ENCODE measurements around the gene APBB2. TPM values are rescaled to one million over a fixed set of nuclear protein-coding genes. Genes with fewer than 3 reads are reported as not detected.

The APBB2 gene
- total RNA-seq, 2 donors from 2014 or later, result 56.1 to 64.8 TPM

- H3K27ac Mint-ChIP-seq, result peak overlapping the region; percentile 42
Observed at GRCh38 chr4:40844261-40844660, 370.1 kb downstream of the APBB2 start.

GRCh38 chr4:40843696-40844095, 370.6 kb downstream of the APBB2 start:
- Histone ChIP-seq H3K27ac (ENCODE audit: low read depth, low read length) (no peak overlapping the region), H3K9ac (ENCODE audit: extremely low read depth, low read length, poor library complexity, severe bottlenecking) (no peak overlapping the region), H3K4me1 (ENCODE audit: control insufficient read depth, insufficient read depth, low read length) (no peaks in the 10 kb centered on the region), H3K9me3 (ENCODE audit: control insufficient read depth, low read length) (no peaks in the 10 kb centered on the region), H3K27me3 (ENCODE audit: control insufficient read depth, insufficient read depth, low read length, poor library complexity, severe bottlenecking) (no peaks in the 10 kb centered on the region), H3K4me3 (ENCODE audit: low read length) (no peak overlapping the region), H3K36me3 (ENCODE audit: control insufficient read depth, insufficient read depth, low read length) (no peaks in the 10 kb centered on the region)
- no peak overlapping the region for H3K4me3 Mint-ChIP-seq
- peak overlapping the region; percentile 42 for H3K27ac Mint-ChIP-seq
- H3K4me1 Mint-ChIP-seq, result peaks cover 24% of the 10 kb centered on the region
- H3K9me3 Mint-ChIP-seq, result no peaks in the 10 kb centered on the region
- no peaks in the 10 kb centered on the region for H3K27me3 Mint-ChIP-seq (ENCODE audit: insufficient read depth)
- H3K36me3 Mint-ChIP-seq (ENCODE audit: low read depth), result peaks cover 7% of the 10 kb centered on the region
- peak; percentile 64 for DNase-seq
- TF ChIP-seq, protein P1, sequence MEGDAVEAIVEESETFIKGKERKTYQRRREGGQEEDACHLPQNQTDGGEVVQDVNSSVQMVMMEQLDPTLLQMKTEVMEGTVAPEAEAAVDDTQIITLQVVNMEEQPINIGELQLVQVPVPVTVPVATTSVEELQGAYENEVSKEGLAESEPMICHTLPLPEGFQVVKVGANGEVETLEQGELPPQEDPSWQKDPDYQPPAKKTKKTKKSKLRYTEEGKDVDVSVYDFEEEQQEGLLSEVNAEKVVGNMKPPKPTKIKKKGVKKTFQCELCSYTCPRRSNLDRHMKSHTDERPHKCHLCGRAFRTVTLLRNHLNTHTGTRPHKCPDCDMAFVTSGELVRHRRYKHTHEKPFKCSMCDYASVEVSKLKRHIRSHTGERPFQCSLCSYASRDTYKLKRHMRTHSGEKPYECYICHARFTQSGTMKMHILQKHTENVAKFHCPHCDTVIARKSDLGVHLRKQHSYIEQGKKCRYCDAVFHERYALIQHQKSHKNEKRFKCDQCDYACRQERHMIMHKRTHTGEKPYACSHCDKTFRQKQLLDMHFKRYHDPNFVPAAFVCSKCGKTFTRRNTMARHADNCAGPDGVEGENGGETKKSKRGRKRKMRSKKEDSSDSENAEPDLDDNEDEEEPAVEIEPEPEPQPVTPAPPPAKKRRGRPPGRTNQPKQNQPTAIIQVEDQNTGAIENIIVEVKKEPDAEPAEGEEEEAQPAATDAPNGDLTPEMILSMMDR (conservative IDR thresholded peaks at IDR 0.05), result peak; percentile 61
- WGBS, 2 experiments (ENCODE audit: insufficient coverage in 1 of 2, insufficient read length in 1 of 2), result 63% methylated on average over 1 of the region's 1 CpG; no CpG with 5 or more reads in 1 of the 2 experiments

More at GRCh38 chr4:40844261-40844660, 370.1 kb downstream of the APBB2 start:
- peaks cover 7% of the 10 kb centered on the region for H3K36me3 Mint-ChIP-seq (ENCODE audit: low read depth)
- H3K27ac ChIP-seq (ENCODE audit: low read depth, low read length), result no peak overlapping the region
- no peaks in the 10 kb centered on the region for H3K27me3 Mint-ChIP-seq (ENCODE audit: insufficient read depth)
- no peaks in the 10 kb centered on the region for H3K9me3 Mint-ChIP-seq
- DNase-seq, result no peak
- no peak overlapping the region for H3K9ac ChIP-seq (ENCODE audit: extremely low read depth, low read length, poor library complexity, severe bottlenecking)
- H3K4me1 Mint-ChIP-seq, result peaks cover 30% of the 10 kb centered on the region
- H3K9me3 ChIP-seq (ENCODE audit: control insufficient read depth, low read length), result no peaks in the 10 kb centered on the region
- TF ChIP-seq, protein P1 (conservative IDR thresholded peaks at IDR 0.05), result no peak
- H3K4me3 ChIP-seq (ENCODE audit: low read length), result no peak overlapping the region
- H3K36me3 ChIP-seq (ENCODE audit: control insufficient read depth, insufficient read depth, low read length), result no peaks in the 10 kb centered on the region
- no peak overlapping the region for H3K4me3 Mint-ChIP-seq
- no peaks in the 10 kb centered on the region for H3K4me1 ChIP-seq (ENCODE audit: control insufficient read depth, insufficient read depth, low read length)
- 93 to 97% methylated on average over 5 to 6 of the region's 6 CpGs for WGBS, 2 experiments (ENCODE audit: insufficient coverage in 1 of 2, insufficient read length in 1 of 2)
- H3K27me3 ChIP-seq (ENCODE audit: control insufficient read depth, insufficient read depth, low read length, poor library complexity, severe bottlenecking), result no peaks in the 10 kb centered on the region

DNA sequence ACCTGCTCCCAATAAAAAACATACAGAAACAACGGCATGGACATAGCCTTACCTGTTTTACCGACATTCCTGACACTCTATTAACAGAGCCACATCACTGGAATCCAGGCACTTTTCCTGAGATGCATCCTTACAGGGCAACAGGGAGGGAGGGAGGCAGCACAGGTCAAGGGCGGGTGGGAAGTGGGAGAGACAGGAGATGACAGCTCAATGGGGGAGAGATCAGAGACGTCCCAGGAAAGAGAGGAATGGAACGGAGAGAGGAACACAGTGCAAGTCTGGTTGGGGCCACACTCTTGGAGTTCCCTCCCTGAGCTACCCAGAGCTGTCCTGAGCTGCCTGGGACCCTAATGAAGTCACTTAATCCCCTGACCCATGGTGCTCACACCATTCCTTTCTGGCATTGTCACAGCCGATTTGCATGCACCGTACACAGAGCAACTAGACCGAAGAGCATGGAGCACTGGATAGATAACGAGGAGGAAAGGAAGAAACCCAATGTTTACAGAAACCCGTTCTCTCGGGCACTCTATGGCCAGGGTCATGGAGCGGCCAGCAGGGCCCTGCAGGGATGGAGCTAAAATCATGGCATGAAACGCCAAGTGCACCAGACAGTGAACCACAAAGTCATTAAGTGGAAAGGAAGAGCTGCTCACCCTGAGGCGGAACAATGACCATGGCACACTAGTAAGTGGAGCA, 371.5 kb downstream of the APBB2 start:
- Histone ChIP-seq H3K4me3 (ENCODE audit: low read length) (no peak overlapping the region), H3K9me3 (ENCODE audit: control insufficient read depth, low read length) (no peaks in the 10 kb centered on the region), H3K36me3 (ENCODE audit: control insufficient read depth, insufficient read depth, low read length) (no peaks in the 10 kb centered on the region), H3K9ac (ENCODE audit: extremely low read depth, low read length, poor library complexity, severe bottlenecking) (no peak overlapping the region), H3K27me3 (ENCODE audit: control insufficient read depth, insufficient read depth, low read length, poor library complexity, severe bottlenecking) (no peaks in the 10 kb centered on the region), H3K4me1 (ENCODE audit: control insufficient read depth, insufficient read depth, low read length) (no peaks in the 10 kb centered on the region), H3K27ac (ENCODE audit: low read depth, low read length) (no peak overlapping the region)
- H3K27ac Mint-ChIP-seq, result peak overlapping the region; percentile 26
- no peak overlapping the region for H3K4me3 Mint-ChIP-seq
- no peaks in the 10 kb centered on the region for H3K9me3 Mint-ChIP-seq
- peak; percentile 57 for DNase-seq
- H3K36me3 Mint-ChIP-seq (ENCODE audit: low read depth), result peaks cover 7% of the 10 kb centered on the region
- H3K4me1 Mint-ChIP-seq, result peaks cover 16% of the 10 kb centered on the region
- no peaks in the 10 kb centered on the region for H3K27me3 Mint-ChIP-seq (ENCODE audit: insufficient read depth)
- TF ChIP-seq, protein P1 (conservative IDR thresholded peaks at IDR 0.05), result no peak
- 82 to 86% methylated on average over 14 of the region's 14 CpGs for WGBS, 2 experiments (ENCODE audit: insufficient coverage in 1 of 2, insufficient read length in 1 of 2)

All from endodermal cell (in vitro differentiated cells).